HEK293 (cell line): ENCODE results near the gene UBIAD1.

Source experiments
- BCL11A ChIP-seq: fragments of 450-650 bp; formaldehyde crosslinking; IDR thresholded peaks from 2 replicates; pipeline ENCODE4 v1.5.1; 2016; ENCODE audit warnings: low read depth, missing biosample characterization, missing genetic modification characterization
- KLF16 ChIP-seq: fragments of 450-650 bp; formaldehyde crosslinking; IDR thresholded peaks from 2 replicates; pipeline ENCODE4 v1.5.1; 2017; ENCODE audit warnings: missing biosample characterization, missing genetic modification characterization
- KLF17 ChIP-seq: fragments of 450-650 bp; formaldehyde crosslinking; IDR thresholded peaks from 2 replicates; pipeline ENCODE4 v1.5.1; 2016; ENCODE audit warnings: missing biosample characterization, missing genetic modification characterization
- KLF7 ChIP-seq: fragments of 450-650 bp; formaldehyde crosslinking; IDR thresholded peaks from 2 replicates; pipeline ENCODE4 v1.5.1; 2016; ENCODE audit warnings: missing biosample characterization, missing genetic modification characterization, borderline replicate concordance
- KLF9 ChIP-seq: fragments of 450-650 bp; formaldehyde crosslinking; IDR thresholded peaks from 2 replicates; pipeline ENCODE4 v1.5.1; 2016; ENCODE audit warnings: missing biosample characterization, missing genetic modification characterization, low read depth
- MEIS1 ChIP-seq: sonication (generic); formaldehyde crosslinking; IDR thresholded peaks from 2 replicates; pipeline ENCODE4 v1.8.1; 2022; ENCODE audit warnings: missing genetic modification reagents, mild to moderate bottlenecking, borderline replicate concordance
- PRDM2 ChIP-seq: fragments of 450-650 bp; formaldehyde crosslinking; IDR thresholded peaks from 2 replicates; pipeline ENCODE4 v1.5.1; 2016; ENCODE audit warnings: missing biosample characterization, missing genetic modification characterization, borderline replicate concordance
- REPIN1 ChIP-seq: fragments of 450-650 bp; formaldehyde crosslinking; IDR thresholded peaks from 2 replicates; pipeline ENCODE4 v1.5.1; 2017; ENCODE audit warnings: missing biosample characterization, missing genetic modification characterization, low read depth
- SCRT2 ChIP-seq: fragments of 450-650 bp; formaldehyde crosslinking; IDR thresholded peaks from 2 replicates; pipeline ENCODE4 v1.5.1; 2016; ENCODE audit warnings: missing biosample characterization, missing genetic modification characterization
- TRIM28 ChIP-seq: IDR thresholded peaks from 2 replicates; pipeline ENCODE4 v1.6.1; 2011; ENCODE audit warnings: low read length, control low read depth, borderline replicate concordance
- ZBTB8A ChIP-seq: fragments of 450-650 bp; formaldehyde crosslinking; IDR thresholded peaks from 2 replicates; pipeline ENCODE4 v1.5.1; 2016; ENCODE audit warnings: missing biosample characterization, missing genetic modification characterization
- ZFHX2 ChIP-seq: fragments of 450-650 bp; formaldehyde crosslinking; conservative IDR thresholded peaks from 2 replicates; pipeline ENCODE4 v1.5.1; 2016; ENCODE audit warnings: missing biosample characterization, missing genetic modification characterization
- ZIC2 ChIP-seq: fragments of 450-650 bp; formaldehyde crosslinking; IDR thresholded peaks from 2 replicates; pipeline ENCODE4 v1.5.1; 2016; ENCODE audit warnings: missing biosample characterization, missing genetic modification characterization
- ZNF155 ChIP-seq: fragments of 450-650 bp; formaldehyde crosslinking; IDR thresholded peaks from 2 replicates; pipeline ENCODE4 v1.5.1; 2016; ENCODE audit warnings: missing biosample characterization, missing genetic modification characterization
- ZNF157 ChIP-seq: fragments of 450-650 bp; formaldehyde crosslinking; IDR thresholded peaks from 2 replicates; pipeline ENCODE4 v1.5.1; 2016; ENCODE audit warnings: missing biosample characterization, missing genetic modification characterization
- ZNF175 ChIP-seq: fragments of 450-650 bp; formaldehyde crosslinking; IDR thresholded peaks from 2 replicates; pipeline ENCODE4 v1.5.1; 2016; ENCODE audit warnings: missing biosample characterization, missing genetic modification characterization
- ZNF248 ChIP-seq: fragments of 450-650 bp; formaldehyde crosslinking; IDR thresholded peaks from 2 replicates; pipeline ENCODE4 v1.5.1; 2017; ENCODE audit warnings: missing biosample characterization, missing genetic modification characterization
- ZNF366 ChIP-seq: fragments of 450-650 bp; formaldehyde crosslinking; conservative IDR thresholded peaks from 2 replicates; pipeline ENCODE4 v1.5.1; 2016; ENCODE audit warnings: missing biosample characterization, missing genetic modification characterization
- ZNF426 ChIP-seq: fragments of 450-650 bp; formaldehyde crosslinking; IDR thresholded peaks from 2 replicates; pipeline ENCODE4 v1.5.1; 2017; ENCODE audit warnings: missing biosample characterization, missing genetic modification characterization, mild to moderate bottlenecking, inconsistent platforms, moderate library complexity
- ZNF488 ChIP-seq: fragments of 450-650 bp; formaldehyde crosslinking; IDR thresholded peaks from 2 replicates; pipeline ENCODE4 v1.5.1; 2016; ENCODE audit warnings: missing biosample characterization, missing genetic modification characterization
- ZNF514 ChIP-seq: fragments of 450-650 bp; formaldehyde crosslinking; IDR thresholded peaks from 2 replicates; pipeline ENCODE4 v1.5.1; 2016; ENCODE audit warnings: missing biosample characterization, missing genetic modification characterization
- ZNF521 ChIP-seq: fragments of 450-650 bp; formaldehyde crosslinking; IDR thresholded peaks from 2 replicates; pipeline ENCODE4 v1.5.1; 2017; ENCODE audit warnings: missing biosample characterization, mild to moderate bottlenecking, missing genetic modification characterization
- ZNF561 ChIP-seq: fragments of 450-650 bp; IDR thresholded peaks from 2 replicates; pipeline ENCODE4 v1.5.1; 2018; ENCODE audit warnings: missing biosample characterization, missing genetic modification characterization, borderline replicate concordance
- ZNF621 ChIP-seq: fragments of 450-650 bp; formaldehyde crosslinking; IDR thresholded peaks from 2 replicates; pipeline ENCODE4 v1.5.1; 2017; ENCODE audit warnings: missing biosample characterization, missing genetic modification characterization
- ZNF692 ChIP-seq: fragments of 450-650 bp; formaldehyde crosslinking; IDR thresholded peaks from 2 replicates; pipeline ENCODE4 v1.5.1; 2016; ENCODE audit warnings: missing biosample characterization, missing genetic modification characterization
- ZNF704 ChIP-seq: fragments of 450-650 bp; formaldehyde crosslinking; IDR thresholded peaks from 2 replicates; pipeline ENCODE4 v1.5.1; 2016; ENCODE audit warnings: missing biosample characterization, missing genetic modification characterization
- ZNF843 ChIP-seq: fragments of 450-650 bp; formaldehyde crosslinking; IDR thresholded peaks from 2 replicates; pipeline ENCODE4 v1.5.1; 2016; ENCODE audit warnings: missing biosample characterization, missing genetic modification characterization
- ZSCAN18 ChIP-seq: fragments of 450-650 bp; formaldehyde crosslinking; IDR thresholded peaks from 2 replicates; pipeline ENCODE4 v1.5.1; 2016; ENCODE audit warnings: missing biosample characterization, missing genetic modification characterization
- ZXDB ChIP-seq: fragments of 450-650 bp; formaldehyde crosslinking; IDR thresholded peaks from 2 replicates; pipeline ENCODE4 v1.5.1; 2016; ENCODE audit warnings: missing biosample characterization, missing genetic modification characterization

The UBIAD1 gene

GRCh38 chr1:11272832-11273594, at the start of gene UBIAD1 (continued):
- TF ChIP-seq ZNF704 (no peak), MEIS1 (no peak), ZNF621 (tag by site-specific recombination) (no peak), ZNF366 (tag by site-specific recombination) (no peak), ZSCAN18 (no peak), ZNF155 (tag by site-specific recombination) (no peak), REPIN1 (tag by site-specific recombination) (peak; percentile 95), ZNF488 (tag by site-specific recombination) (no peak), ZBTB8A (tag by site-specific recombination) (peak; percentile 94), ZNF426 (tag by site-specific recombination) (no peak), ZNF514 (tag by site-specific recombination) (no peak), ZNF843 (peak; percentile 71), TRIM28 (no peak), ZNF157 (tag by site-specific recombination) (no peak), ZNF692 (tag by site-specific recombination) (peak; percentile 74), SCRT2 (tag by site-specific recombination) (peak; percentile 88), KLF17 (tag by site-specific recombination) (peak; percentile 89), KLF9 (tag by site-specific recombination) (peak; percentile 95), ZFHX2 (tag by site-specific recombination) (peak; percentile 69), KLF16 (tag by site-specific recombination) (peak; percentile 98), ZNF175 (tag by site-specific recombination) (no peak), ZNF248 (no peak), ZNF561 (tag by site-specific recombination) (peak; percentile 89; the same call in 1 of the 2 replicates), ZIC2 (peak; percentile 43), ZNF521 (tag by site-specific recombination) (no peak), KLF7 (tag by site-specific recombination) (peak; percentile 97), ZXDB (tag by site-specific recombination) (peak; percentile 96), BCL11A (tag by site-specific recombination) (0 out of 2 replicates have a peak, but pooled peaks have one; percentile 47), PRDM2 (tag by site-specific recombination) (no peak)
